Measurements from ENCODE around the gene FAM174C. TPM values are rescaled to one million over a fixed set of nuclear protein-coding genes. Genes with fewer than 3 reads are reported as not detected.

FAM174C gene
- total RNA-seq, 2 experiments from 2014 or later: 77.0 to 88.0 TPM

DNA sequence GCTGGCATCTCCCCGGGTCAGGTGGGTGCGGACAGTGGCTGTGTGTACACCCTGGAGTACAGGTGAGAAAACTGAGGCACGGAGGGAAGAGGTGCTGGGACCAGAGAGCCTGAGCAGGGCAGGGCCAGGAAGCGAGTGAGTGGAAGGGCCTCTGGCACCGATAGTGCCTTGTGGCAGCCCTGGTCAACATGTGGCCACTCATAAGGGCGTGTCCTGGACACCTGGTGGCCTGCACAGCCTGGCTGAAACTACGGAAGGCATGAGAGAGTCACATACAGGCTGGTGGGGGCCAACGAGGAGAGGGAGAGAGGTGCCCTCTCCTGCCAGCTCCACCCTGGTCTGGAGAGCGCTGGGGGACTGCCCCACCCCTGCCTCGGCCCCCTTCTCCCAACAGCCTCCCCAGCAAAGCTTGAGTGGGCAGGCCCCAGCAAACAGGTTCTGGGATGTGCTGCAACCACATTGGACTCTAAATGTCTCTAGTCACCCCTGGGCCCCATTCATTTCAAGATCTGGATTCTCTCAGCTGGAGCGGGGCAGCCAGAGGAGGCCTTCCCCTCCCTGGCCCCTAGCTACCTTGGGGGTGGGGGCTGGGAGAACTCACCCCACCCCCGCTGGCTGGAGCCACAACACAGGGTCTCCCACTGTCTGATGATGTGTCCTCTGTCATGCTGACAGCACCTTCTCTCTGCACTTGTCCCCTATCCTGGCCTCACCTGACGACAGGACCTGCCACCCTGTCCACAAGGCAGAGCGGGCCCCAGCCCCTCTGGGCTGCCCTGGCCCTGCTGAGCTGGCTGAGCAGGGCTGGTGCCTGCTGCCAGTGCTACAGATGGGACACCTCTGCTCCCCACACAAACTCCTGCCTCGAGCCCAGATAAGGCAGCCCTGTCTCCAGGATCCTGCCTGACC, 43.3 kb upstream of the FAM174C start:
- no peak for ATAC-seq
- H3K27ac Mint-ChIP-seq: no peak overlapping the region
- no peak overlapping the region for H3K4me3 Mint-ChIP-seq
- peaks cover 2% of the 10 kb centered on the region for H3K36me3 Mint-ChIP-seq (ENCODE audit: low read depth)
- H3K4me1 Mint-ChIP-seq (ENCODE audit: low read depth): no peaks in the 10 kb centered on the region
- CTCF ChIA-PET: interaction anchor here (0.9 to 1.2 kb wide), 3 partner anchors 9 to 118 kb away, joined by 3 to 7 read pairs (median 3); no protein-coding TSS in a partner anchor
- H3K27me3 Mint-ChIP-seq: no peaks in the 10 kb centered on the region
- no peak for DNase-seq
- intact Hi-C loops (cut with micrococcal nuclease): no loop called here
- POLR2A ChIA-PET: interaction anchor here (1.0 kb wide), 1 partner anchor 13 kb away, joined by 3 read pairs; no protein-coding TSS in a partner anchor
- TF ChIP-seq, protein P1, sequence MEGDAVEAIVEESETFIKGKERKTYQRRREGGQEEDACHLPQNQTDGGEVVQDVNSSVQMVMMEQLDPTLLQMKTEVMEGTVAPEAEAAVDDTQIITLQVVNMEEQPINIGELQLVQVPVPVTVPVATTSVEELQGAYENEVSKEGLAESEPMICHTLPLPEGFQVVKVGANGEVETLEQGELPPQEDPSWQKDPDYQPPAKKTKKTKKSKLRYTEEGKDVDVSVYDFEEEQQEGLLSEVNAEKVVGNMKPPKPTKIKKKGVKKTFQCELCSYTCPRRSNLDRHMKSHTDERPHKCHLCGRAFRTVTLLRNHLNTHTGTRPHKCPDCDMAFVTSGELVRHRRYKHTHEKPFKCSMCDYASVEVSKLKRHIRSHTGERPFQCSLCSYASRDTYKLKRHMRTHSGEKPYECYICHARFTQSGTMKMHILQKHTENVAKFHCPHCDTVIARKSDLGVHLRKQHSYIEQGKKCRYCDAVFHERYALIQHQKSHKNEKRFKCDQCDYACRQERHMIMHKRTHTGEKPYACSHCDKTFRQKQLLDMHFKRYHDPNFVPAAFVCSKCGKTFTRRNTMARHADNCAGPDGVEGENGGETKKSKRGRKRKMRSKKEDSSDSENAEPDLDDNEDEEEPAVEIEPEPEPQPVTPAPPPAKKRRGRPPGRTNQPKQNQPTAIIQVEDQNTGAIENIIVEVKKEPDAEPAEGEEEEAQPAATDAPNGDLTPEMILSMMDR (IDR thresholded peaks at IDR 0.05): no peak
- H3K9me3 Mint-ChIP-seq: no peaks in the 10 kb centered on the region

DNA sequence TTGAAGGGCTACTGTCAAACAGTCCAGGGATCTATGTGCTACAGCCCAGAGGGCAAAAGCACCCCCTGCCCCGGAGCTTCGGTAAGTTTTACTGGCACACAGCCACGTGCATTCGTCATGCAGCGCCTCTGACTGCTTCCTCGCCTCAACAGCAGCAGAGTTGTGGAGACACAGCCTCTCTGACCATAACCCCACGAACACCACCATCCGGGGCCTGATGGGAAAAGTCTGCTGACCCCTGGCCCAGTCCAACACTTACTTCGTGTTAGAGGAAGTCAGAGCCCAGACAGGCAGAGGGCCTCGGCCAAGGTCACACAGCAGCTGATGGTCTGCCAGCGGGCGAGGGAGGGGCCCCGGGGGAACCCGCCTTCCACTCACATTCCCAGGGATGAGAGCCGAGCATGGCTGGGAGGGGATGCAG, 42.7 kb upstream of the FAM174C start:
- Mint-ChIP-seq H3K27ac (no peak overlapping the region), H3K27me3 (no peaks in the 10 kb centered on the region), H3K4me3 (no peak overlapping the region), H3K9me3 (no peaks in the 10 kb centered on the region), H3K4me1 (ENCODE audit: low read depth) (no peaks in the 10 kb centered on the region), H3K36me3 (ENCODE audit: low read depth) (peaks cover 2% of the 10 kb centered on the region)
- CTCF ChIA-PET: interaction anchor here (1.0 to 1.2 kb wide), 2 partner anchors 20 to 119 kb away, joined by 3 to 7 read pairs; no protein-coding TSS in a partner anchor
- no peak for ATAC-seq
- intact Hi-C loops (cut with micrococcal nuclease): no loop called here
- no peak for DNase-seq
- TF ChIP-seq, protein P1 (IDR thresholded peaks at IDR 0.05): no peak
- POLR2A ChIA-PET: interaction anchor here (1.0 kb wide), 1 partner anchor 12 kb away, joined by 3 read pairs; no protein-coding TSS in a partner anchor

DNA sequence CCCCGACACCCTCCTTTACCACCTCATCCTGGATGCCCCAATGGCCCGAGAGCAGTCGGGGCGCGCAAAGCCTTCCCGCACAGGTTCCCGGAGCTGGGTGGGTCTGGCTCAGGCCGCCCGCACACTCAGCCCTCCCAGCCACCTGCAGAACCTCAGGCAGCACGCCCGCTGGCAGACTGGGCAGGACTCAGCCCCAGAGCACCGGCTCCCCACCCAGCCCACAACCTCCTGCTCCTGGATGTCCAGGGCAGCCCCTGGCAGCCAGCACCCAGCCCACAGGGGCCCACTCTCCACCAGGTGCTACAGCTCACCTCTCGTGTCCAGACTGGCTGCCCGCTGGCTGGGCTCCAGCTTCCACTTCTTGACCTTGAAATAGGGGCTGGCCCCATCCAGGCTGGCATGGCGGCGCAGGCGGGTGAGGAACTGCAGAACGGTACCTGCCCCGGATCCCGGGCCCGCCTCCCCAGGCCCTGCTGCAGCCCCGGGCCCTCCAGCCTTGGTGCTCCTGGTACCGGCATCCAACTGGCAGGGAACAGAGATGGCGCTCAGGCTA, 42.1 kb upstream of the FAM174C start:
- Mint-ChIP-seq H3K4me3 (no peak overlapping the region), H3K9me3 (no peaks in the 10 kb centered on the region), H3K36me3 (ENCODE audit: low read depth) (peaks cover 1% of the 10 kb centered on the region), H3K27ac (no peak overlapping the region), H3K4me1 (ENCODE audit: low read depth) (peaks cover under 1% of the 10 kb centered on the region), H3K27me3 (peaks cover under 1% of the 10 kb centered on the region)
- TF ChIP-seq, protein P1 (IDR thresholded peaks at IDR 0.05): no peak
- ChIA-PET CTCF (no interaction called here), POLR2A (no interaction called here)
- intact Hi-C loops (cut with micrococcal nuclease): no loop called here
- ATAC-seq (no peak), DNase-seq (no peak)

DNA sequence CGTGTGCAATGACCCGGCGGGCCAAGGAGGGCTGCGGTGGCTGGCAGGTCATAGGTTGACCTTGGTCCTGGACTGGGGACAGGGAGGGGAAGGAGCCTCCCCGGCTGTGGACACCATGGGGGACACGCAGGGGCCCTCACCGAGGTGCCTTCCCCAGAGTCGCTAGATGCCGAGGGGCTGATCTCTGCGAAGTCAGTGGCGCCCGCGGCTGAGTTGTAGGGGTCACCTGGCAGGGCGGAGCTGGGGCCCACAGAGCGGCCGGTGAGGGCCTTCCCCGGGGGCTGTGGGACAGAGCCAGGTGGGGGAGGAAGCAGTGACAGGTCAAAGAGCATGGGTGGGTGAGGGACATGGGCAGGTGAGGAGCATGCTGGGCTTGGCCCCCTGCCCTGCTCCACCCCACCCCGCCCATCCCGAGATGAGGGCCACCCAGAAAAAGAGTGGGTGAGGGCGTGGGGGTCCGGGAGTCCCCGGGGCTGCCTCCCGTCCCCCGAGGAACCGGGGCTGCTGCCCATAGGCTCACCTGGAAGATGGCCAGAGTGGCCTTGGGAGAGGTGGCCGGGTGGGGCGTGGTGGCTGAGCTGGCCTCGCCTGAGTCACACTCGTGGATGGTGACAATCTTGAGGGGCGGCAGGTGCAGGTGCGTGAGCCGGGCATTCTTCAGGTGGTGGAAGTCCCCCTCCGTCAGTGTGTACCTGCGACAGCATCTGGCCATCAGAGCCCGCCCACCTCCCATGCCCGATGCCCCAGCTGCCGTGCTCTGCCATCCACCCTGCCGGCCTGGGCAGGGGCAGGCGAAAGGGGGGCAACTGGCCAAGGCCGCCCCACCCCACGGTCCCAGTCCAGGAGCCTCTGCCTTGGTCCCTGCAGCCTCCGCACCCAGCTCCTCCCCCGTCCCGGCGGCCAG, 41.0 kb upstream of the FAM174C start:
- ATAC-seq: no peak
- DNase-seq: no peak
- Mint-ChIP-seq H3K4me1 (ENCODE audit: low read depth) (peaks cover 9% of the 10 kb centered on the region), H3K36me3 (ENCODE audit: low read depth) (no peaks in the 10 kb centered on the region), H3K9me3 (no peaks in the 10 kb centered on the region), H3K4me3 (no peak overlapping the region), H3K27me3 (peaks cover 8% of the 10 kb centered on the region), H3K27ac (no peak overlapping the region)
- POLR2A ChIA-PET: no interaction called here
- intact Hi-C loops (cut with micrococcal nuclease): no loop called here
- TF ChIP-seq, protein P1 (IDR thresholded peaks at IDR 0.05): no peak
- CTCF ChIA-PET: no interaction called here

Data from activated CD8-positive, alpha-beta T cell treated with anti-CD3 and anti-CD28 coated beads for 36 hours (primary cell).